ENCODE results near the gene MYH11.

Gene MYH11

DNA sequence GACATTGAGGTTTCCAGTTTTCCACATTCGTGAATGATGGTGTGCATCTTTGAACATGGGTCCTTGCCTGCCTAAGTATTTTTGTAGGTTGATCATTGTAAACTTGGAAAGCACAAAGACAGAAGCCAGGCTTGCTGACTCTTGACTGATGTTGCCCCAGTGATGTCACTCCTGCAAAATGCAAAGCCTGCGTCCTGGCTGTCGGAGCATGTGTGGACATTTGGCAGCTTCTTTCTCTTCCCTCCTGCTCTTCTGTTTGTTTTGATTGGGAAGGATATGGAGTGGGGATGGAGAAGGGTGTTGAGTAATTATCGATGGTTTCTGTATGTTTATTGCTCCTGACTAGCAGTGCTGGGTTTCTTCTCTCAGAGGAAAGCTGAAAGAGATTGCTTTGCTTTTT is 203.6 kb downstream of the MYH11 start:
- peaks cover 7% of the 10 kb centered on the region for H3K4me1 ChIP-seq (ENCODE audit: control insufficient read depth, insufficient read depth, low read length)
- no peak overlapping the region for H3K4me3 ChIP-seq (ENCODE audit: low read length)
- H3K36me3 ChIP-seq (ENCODE audit: control insufficient read depth, insufficient read depth, low read length): no peaks in the 10 kb centered on the region
- peak overlapping the region; percentile 51 for H3K27ac ChIP-seq (ENCODE audit: low read depth, low read length)
- no peaks in the 10 kb centered on the region for H3K27me3 ChIP-seq (ENCODE audit: control insufficient read depth, insufficient read depth, low read length)
- no peak overlapping the region for H3K9ac ChIP-seq (ENCODE audit: low read length)

All from rectal smooth muscle tissue (tissue), 1 donor.